C4-2B (cell line): ENCODE measurements around the gene FBXL20.
"Not testable (repeated sequence)": the region's sequence is repeated elsewhere in the genome, so short reads cannot be mapped to it uniquely, and the experiment has no call there.

Experiments
- H3K27ac ChIP-seq: fragments of 450-650 bp; 2 replicates; pipeline ENCODE4 v1.5.1; 2017
- CTCF ChIP-seq: fragments of 450-650 bp; conservative IDR thresholded peaks from 2 replicates; pipeline ENCODE4 v1.5.1; 2017; ENCODE audit warnings: mild to moderate bottlenecking
- ZFX ChIP-seq: fragments of 450-650 bp; IDR thresholded peaks from 2 replicates; pipeline ENCODE4 v1.6.1; 2017

FBXL20 gene

GRCh38 chr17:39401412-39402243, at the start of gene FBXL20:
TSS of gene FBXL20 (minus strand) at chr17:39401626. CDS start at chr17:39401402, 224 bp downstream.
- peak within 1 kb of the TSS; percentile 68 for H3K27ac ChIP-seq
- TF ChIP-seq ZFX (peak; percentile 45), CTCF (no peak)

- no peak for TF ChIP-seq CTCF
- no peak for TF ChIP-seq ZFX
- peak within 1 kb of the TSS; percentile 85 for H3K27ac ChIP-seq
Observed at GRCh38 chr17:39450847-39451581, 49.6 kb upstream of the FBXL20 start, which contains the start of gene MED1. TSS of gene MED1 (minus strand) at chr17:39451263. CDS start at chr17:39451062, 201 bp downstream.

- TF ChIP-seq CTCF (no peak), ZFX (no peak)
- H3K27ac ChIP-seq, result peak overlapping the region; percentile 7; the same call in 1 of the 2 replicates
Observed at GRCh38 chr17:39450051-39450450, 48.6 kb upstream of the FBXL20 start.

- TF ChIP-seq ZFX (no peak), CTCF (no peak)
- no peak overlapping the region for H3K27ac ChIP-seq
Observed at GRCh38 chr17:39447561-39447960, 46.1 kb upstream of the FBXL20 start.

- TF ChIP-seq ZFX (no peak), CTCF (no peak)
Observed at GRCh38 chr17:39443326-39443725, 41.9 kb upstream of the FBXL20 start.

GRCh38 chr17:39439868-39440267, 38.4 kb upstream of the FBXL20 start:
- H3K27ac ChIP-seq, result not testable (repeated sequence)

More at GRCh38 chr17:39443326-39443725, 41.9 kb upstream of the FBXL20 start:
- no peak overlapping the region for H3K27ac ChIP-seq

- TF ChIP-seq ZFX (no peak), CTCF (no peak)
- no peak overlapping the region for H3K27ac ChIP-seq
Observed at GRCh38 chr17:39429600-39429999, 28.2 kb upstream of the FBXL20 start.
